Measurements from ENCODE around the gene ITPR1.
"Not testable (repeated sequence)": the region's sequence is repeated elsewhere in the genome, so short reads cannot be mapped to it uniquely, and the experiment has no call there.

Gene ITPR1

GRCh38 chr3:4574426-4574965 lies 81.3 kb downstream of the ITPR1 start:
- DNase-seq = no peak

- DNase-seq = peak; percentile 20
Measured at GRCh38 chr3:4575381-4575780, 82.2 kb downstream of the ITPR1 start.

- DNase-seq = no peak
Measured at GRCh38 chr3:4577721-4578120, 84.6 kb downstream of the ITPR1 start.

GRCh38 chr3:4580346-4581123 lies 87.4 kb downstream of the ITPR1 start:
- DNase-seq = no peak

- DNase-seq = no peak
Measured at GRCh38 chr3:4581124-4581424, 87.9 kb downstream of the ITPR1 start.

GRCh38 chr3:4581498-4581897 lies 88.3 kb downstream of the ITPR1 start:
- DNase-seq = no peak

- DNase-seq = no peak
Measured at GRCh38 chr3:4581920-4582611, 88.9 kb downstream of the ITPR1 start.

- DNase-seq = peak; percentile 60
Measured at GRCh38 chr3:4582624-4583023, 89.5 kb downstream of the ITPR1 start.

- DNase-seq = peak; percentile 32
Measured at GRCh38 chr3:4583416-4583815, 90.3 kb downstream of the ITPR1 start.

GRCh38 chr3:4584456-4585249 lies 91.5 kb downstream of the ITPR1 start:
- peak; percentile 13 for DNase-seq

- no peak for DNase-seq
Measured at GRCh38 chr3:4586381-4586780, 93.2 kb downstream of the ITPR1 start.

- DNase-seq = no peak
Measured at GRCh38 chr3:4587061-4587837, 94.1 kb downstream of the ITPR1 start.

GRCh38 chr3:4587838-4588105 lies 94.6 kb downstream of the ITPR1 start:
- DNase-seq = no peak

GRCh38 chr3:4588466-4588865 lies 95.3 kb downstream of the ITPR1 start:
- DNase-seq = peak; percentile 26

- no peak for DNase-seq
Measured at GRCh38 chr3:4589475-4590097, 96.4 kb downstream of the ITPR1 start.

GRCh38 chr3:4590849-4591248 lies 97.7 kb downstream of the ITPR1 start:
- not testable (repeated sequence) for DNase-seq

GRCh38 chr3:4591669-4592068 lies 98.5 kb downstream of the ITPR1 start:
- no peak for DNase-seq

GRCh38 chr3:4593014-4593413 lies 99.9 kb downstream of the ITPR1 start:
- no peak for DNase-seq

GRCh38 chr3:4595710-4596113 lies 102.6 kb downstream of the ITPR1 start:
- no peak for DNase-seq

- DNase-seq = no peak
Measured at GRCh38 chr3:4596612-4597011, 103.5 kb downstream of the ITPR1 start.

- peak; percentile 23 for DNase-seq
Measured at GRCh38 chr3:4597208-4597985, 104.2 kb downstream of the ITPR1 start.

- not testable (repeated sequence) for DNase-seq
Measured at GRCh38 chr3:4598232-4598631, 105.1 kb downstream of the ITPR1 start.
